ENCODE results near the gene RPL5. TPM values are rescaled to one million over a fixed set of nuclear protein-coding genes. Genes with fewer than 3 reads are reported as not detected.

Gene RPL5
- total and polyA plus RNA-seq, 4 donors: 962 to 1,797 (median 1,175) TPM

DNA sequence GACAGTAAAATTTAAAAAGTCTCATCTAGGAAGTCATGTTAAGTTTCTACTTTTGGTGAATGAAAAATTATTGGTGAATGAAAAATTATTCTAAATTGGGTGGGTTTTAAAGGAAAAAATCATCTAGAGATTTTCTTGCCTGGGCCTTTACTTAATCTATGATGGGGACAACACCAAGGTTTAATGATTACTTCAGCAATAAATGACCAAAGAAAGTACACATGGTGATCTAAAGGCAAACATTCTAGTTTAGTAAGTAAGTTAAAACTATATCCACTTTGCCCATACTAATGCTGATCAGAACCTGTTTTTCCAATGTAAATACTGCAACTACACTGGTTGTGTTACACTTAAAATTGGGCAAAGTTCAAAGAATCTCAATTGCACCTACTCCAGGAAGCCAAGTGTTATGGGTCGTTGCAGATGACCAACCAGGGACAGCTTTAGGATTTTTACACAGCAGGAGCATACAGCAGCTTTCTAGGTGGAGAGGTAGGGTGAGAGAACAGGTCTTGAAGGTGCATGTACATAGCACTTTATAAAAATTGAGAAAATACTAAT, 14.6 kb upstream of the RPL5 start:
- H3K9me3 ChIP-seq (ENCODE audit: control insufficient read depth, insufficient read depth, low read length): no peaks in the 10 kb centered on the region
- DNase-seq (ENCODE audit: low read depth in 4 of 6, low spot score in 6 of 6): no peak
- H3K36me3 ChIP-seq (ENCODE audit: control insufficient read depth, insufficient read depth, low read length): no peaks in the 10 kb centered on the region
- no CpG with 5 or more reads among the region's 1 CpG for WGBS (ENCODE audit: insufficient coverage)
- no peaks in the 10 kb centered on the region for H3K4me1 ChIP-seq (ENCODE audit: control insufficient read depth, insufficient read depth, low read length)
- H3K4me3 ChIP-seq (ENCODE audit: low read depth, low read length): no peak overlapping the region
- H3K27me3 ChIP-seq (ENCODE audit: control insufficient read depth, insufficient read depth, low read length): no peaks in the 10 kb centered on the region
- H3K27ac ChIP-seq (ENCODE audit: low read depth, low read length): no peak overlapping the region

DNA sequence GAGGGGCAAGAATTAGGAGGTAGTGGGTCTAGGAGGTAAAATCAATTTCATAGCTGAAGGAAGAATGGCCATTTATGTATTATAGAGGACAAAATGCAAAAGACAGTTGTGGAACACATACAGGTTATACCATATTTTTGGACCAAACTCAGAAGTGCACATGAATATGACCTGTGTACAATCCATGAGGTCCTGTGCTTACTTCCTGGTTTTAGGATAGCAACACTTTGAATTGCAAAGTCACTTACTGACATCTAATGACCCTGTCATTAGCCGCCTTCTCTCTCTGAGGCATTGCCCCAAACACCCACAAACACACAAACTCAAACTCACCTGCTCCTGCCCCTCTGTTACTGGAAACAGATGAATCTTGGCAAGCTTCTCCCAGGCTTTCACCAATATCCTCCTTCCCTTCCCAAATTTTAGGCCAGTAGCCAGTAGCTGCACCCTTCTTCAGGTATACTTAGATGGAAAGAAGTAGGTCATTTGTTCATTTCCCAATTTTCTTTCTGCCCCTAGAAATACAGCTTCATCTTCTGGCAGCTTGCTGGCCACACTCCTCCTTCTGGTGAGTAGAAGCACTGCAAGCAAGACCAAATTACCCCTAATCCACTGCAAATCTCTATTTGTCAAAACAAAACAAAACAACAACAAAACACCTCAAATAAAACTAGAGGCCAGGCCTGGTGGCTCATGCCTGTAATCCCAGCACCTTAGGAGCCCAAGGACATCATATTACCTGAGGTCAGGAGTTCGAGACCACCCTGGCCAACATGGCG, 13.7 kb upstream of the RPL5 start:
- Histone ChIP-seq H3K36me3 (ENCODE audit: control insufficient read depth, insufficient read depth, low read length) (no peaks in the 10 kb centered on the region), H3K9me3 (ENCODE audit: control insufficient read depth, insufficient read depth, low read length) (no peaks in the 10 kb centered on the region), H3K4me1 (ENCODE audit: control insufficient read depth, insufficient read depth, low read length) (no peaks in the 10 kb centered on the region), H3K4me3 (ENCODE audit: low read depth, low read length) (no peak overlapping the region), H3K27ac (ENCODE audit: low read depth, low read length) (no peak overlapping the region), H3K27me3 (ENCODE audit: control insufficient read depth, insufficient read depth, low read length) (no peaks in the 10 kb centered on the region)
- 97% methylated on average over 3 of the region's 3 CpGs for WGBS (ENCODE audit: insufficient coverage)
- DNase-seq (ENCODE audit: low read depth in 4 of 6, low spot score in 6 of 6): no peak

DNA sequence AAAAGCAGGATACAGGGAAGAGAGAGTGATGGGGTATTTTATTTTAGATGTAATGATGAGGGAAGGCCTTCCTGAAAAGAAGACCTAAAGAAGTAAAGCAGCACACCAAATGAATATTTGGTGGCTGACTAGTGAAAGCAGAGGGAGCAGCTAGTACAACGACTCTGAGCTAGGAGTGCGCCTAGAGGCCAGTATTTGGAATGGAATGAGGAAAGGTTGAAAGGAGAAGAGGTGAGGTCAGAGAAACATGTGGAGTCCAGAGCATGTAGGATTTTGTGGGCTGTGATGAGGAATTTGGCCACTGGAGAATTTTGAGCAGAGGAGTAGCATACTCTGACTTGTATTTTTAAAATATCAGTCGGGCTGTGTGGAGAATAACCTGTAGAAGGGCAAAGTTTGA, 11.8 kb upstream of the RPL5 start:
- H3K27me3 ChIP-seq (ENCODE audit: control insufficient read depth, insufficient read depth, low read length): no peaks in the 10 kb centered on the region
- H3K27ac ChIP-seq (ENCODE audit: low read depth, low read length): no peak overlapping the region
- no peaks in the 10 kb centered on the region for H3K36me3 ChIP-seq (ENCODE audit: control insufficient read depth, insufficient read depth, low read length)
- no peak overlapping the region for H3K4me3 ChIP-seq (ENCODE audit: low read depth, low read length)
- no peaks in the 10 kb centered on the region for H3K9me3 ChIP-seq (ENCODE audit: control insufficient read depth, insufficient read depth, low read length)
- WGBS (ENCODE audit: insufficient coverage): 72% methylated on average over 3 of the region's 3 CpGs
- no peaks in the 10 kb centered on the region for H3K4me1 ChIP-seq (ENCODE audit: control insufficient read depth, insufficient read depth, low read length)
- DNase-seq (ENCODE audit: low read depth in 4 of 6, low spot score in 6 of 6): no peak

DNA sequence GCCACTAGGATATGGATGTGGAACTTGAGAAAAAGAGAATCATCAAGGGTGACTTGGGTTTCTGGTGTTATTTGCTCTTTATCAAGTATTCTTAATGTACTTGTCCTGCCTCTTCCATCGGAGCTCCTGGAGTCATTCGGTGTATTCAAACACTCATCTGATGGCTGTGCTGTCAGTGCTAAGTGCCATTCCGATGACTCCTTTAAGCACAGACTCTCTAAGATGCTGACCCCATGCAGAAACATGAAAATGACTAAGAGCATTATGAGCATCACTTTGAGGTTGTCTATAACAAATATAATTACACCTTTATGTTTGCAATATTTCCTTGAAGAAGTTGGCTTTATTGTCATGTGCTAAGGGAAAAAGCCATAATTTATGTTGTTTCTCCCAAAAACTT, 11.3 kb upstream of the RPL5 start:
- Histone ChIP-seq H3K27me3 (ENCODE audit: control insufficient read depth, insufficient read depth, low read length) (no peaks in the 10 kb centered on the region), H3K27ac (ENCODE audit: low read depth, low read length) (no peak overlapping the region), H3K36me3 (ENCODE audit: control insufficient read depth, insufficient read depth, low read length) (no peaks in the 10 kb centered on the region), H3K9me3 (ENCODE audit: control insufficient read depth, insufficient read depth, low read length) (no peaks in the 10 kb centered on the region), H3K4me3 (ENCODE audit: low read depth, low read length) (no peak overlapping the region), H3K4me1 (ENCODE audit: control insufficient read depth, insufficient read depth, low read length) (no peaks in the 10 kb centered on the region)
- WGBS (ENCODE audit: insufficient coverage): 89% methylated on average over 3 of the region's 3 CpGs
- DNase-seq (ENCODE audit: low read depth in 4 of 6, low spot score in 6 of 6): no peak

DNA sequence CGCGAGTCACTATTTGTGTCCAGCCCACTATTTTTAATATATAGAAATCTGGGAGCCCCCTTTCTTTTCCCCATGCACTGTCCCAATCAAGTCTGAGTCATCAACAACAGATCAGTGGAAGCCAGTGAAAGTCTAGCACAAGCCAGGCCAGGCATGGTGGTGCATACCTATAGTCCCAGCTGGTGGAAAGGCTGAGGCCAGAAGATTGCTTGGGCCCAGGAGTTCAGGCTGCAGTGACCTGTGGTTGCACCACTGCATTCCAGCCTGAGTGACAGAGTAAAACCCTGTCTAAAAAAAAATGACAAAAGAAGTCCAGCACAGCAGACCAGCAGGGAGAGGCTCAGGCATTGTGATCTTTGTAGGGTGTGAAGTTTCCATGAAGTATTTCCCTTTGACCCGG, 9.0 kb upstream of the RPL5 start:
- H3K36me3 ChIP-seq (ENCODE audit: control insufficient read depth, insufficient read depth, low read length): no peaks in the 10 kb centered on the region
- DNase-seq (ENCODE audit: low read depth in 4 of 6, low spot score in 6 of 6): no peak
- WGBS (ENCODE audit: insufficient coverage): no CpG with 5 or more reads among the region's 3 CpGs
- H3K27ac ChIP-seq (ENCODE audit: low read depth, low read length): no peak overlapping the region
- no peaks in the 10 kb centered on the region for H3K4me1 ChIP-seq (ENCODE audit: control insufficient read depth, insufficient read depth, low read length)
- no peaks in the 10 kb centered on the region for H3K9me3 ChIP-seq (ENCODE audit: control insufficient read depth, insufficient read depth, low read length)
- H3K4me3 ChIP-seq (ENCODE audit: low read depth, low read length): no peak overlapping the region
- H3K27me3 ChIP-seq (ENCODE audit: control insufficient read depth, insufficient read depth, low read length): no peaks in the 10 kb centered on the region

DNA sequence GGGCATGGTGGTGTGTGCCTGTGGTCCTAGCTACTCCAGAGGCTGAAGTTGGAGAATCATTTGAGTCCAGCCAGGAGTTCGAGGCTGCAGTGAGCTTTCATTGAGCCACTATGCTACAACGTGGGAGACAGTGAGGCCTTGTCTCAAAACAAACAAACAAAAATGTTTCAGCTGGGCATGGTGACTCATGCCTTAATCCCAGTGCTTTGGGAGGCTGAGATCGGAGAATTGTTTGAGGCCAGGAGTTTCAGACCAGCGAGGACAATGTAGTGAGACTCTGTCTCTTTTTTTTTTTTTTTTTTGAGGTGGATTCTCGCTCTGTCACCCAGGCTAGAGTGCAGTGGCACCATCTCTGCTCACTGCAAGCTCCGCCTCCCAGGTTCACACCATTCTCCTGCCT, 5.0 kb upstream of the RPL5 start:
- Histone ChIP-seq H3K4me3 (ENCODE audit: low read depth, low read length) (no peak overlapping the region), H3K9me3 (ENCODE audit: control insufficient read depth, insufficient read depth, low read length) (no peaks in the 10 kb centered on the region), H3K4me1 (ENCODE audit: control insufficient read depth, insufficient read depth, low read length) (peaks cover 5% of the 10 kb centered on the region), H3K27ac (ENCODE audit: low read depth, low read length) (no peak overlapping the region), H3K36me3 (ENCODE audit: control insufficient read depth, insufficient read depth, low read length) (no peaks in the 10 kb centered on the region), H3K27me3 (ENCODE audit: control insufficient read depth, insufficient read depth, low read length) (no peaks in the 10 kb centered on the region)
- 83% methylated on average over 1 of the region's 6 CpGs for WGBS (ENCODE audit: insufficient coverage)
- DNase-seq (ENCODE audit: low read depth in 4 of 6, low spot score in 6 of 6): no peak

DNA sequence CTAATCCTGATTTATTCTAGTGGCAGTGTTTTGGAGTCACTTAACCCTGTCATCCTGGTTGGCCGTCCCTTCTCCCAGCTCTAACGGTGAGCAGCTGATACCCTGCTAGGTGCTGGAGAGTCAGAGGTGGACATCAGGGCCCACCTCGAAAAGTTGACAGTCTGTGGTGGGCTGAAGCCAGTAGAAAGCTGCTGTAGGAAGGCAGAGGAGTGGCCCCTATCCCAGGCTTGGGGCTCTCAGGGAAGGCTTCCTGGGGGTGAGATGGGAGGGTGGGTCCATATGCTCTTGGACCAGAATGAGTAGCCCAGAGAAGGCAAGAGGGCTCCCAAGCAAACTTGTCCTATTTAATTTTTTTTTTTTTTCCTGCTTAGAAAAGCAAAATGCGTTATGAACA, 475 bp upstream of the RPL5 start:
- WGBS (ENCODE audit: insufficient coverage): 55% methylated on average over 4 of the region's 4 CpGs
- no peaks in the 10 kb centered on the region for H3K9me3 ChIP-seq (ENCODE audit: control insufficient read depth, insufficient read depth, low read length)
- DNase-seq (ENCODE audit: low read depth in 4 of 6, low spot score in 6 of 6): no peak
- no peak overlapping the region for H3K27ac ChIP-seq (ENCODE audit: low read depth, low read length)
- peaks cover 9% of the 10 kb centered on the region for H3K4me1 ChIP-seq (ENCODE audit: control insufficient read depth, insufficient read depth, low read length)
- no peaks in the 10 kb centered on the region for H3K27me3 ChIP-seq (ENCODE audit: control insufficient read depth, insufficient read depth, low read length)
- peaks cover 10% of the 10 kb centered on the region for H3K36me3 ChIP-seq (ENCODE audit: control insufficient read depth, insufficient read depth, low read length)
- H3K4me3 ChIP-seq (ENCODE audit: low read depth, low read length): peak overlapping the region; percentile 100

DNA sequence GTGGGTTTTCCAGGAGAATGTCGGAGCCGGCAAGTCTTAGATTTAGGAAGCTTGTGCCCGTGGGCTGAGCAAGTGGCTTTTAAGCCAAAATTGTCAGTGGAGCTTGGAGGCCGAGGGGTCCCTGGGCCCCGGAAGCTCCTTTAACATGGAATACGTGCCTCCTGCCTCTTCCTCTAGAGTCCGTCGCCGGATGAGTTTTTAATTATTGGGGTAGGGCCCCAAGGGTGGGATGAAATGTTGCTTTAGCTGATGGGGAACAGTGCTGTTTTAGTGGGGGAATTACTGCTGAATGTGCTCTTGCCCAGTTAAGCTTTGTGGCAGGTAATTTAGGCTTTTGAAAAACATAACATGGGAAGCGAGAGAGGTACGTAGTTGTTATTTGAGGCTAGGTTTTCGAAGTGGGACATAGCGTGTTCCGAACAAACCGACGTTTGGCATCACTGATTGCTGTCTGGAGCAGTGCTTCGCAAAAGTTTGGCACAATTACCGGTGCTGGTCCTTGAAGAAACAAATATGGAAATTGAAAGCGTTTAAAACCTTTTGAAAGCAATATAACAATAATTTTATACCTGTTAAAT, 786 bp downstream of the RPL5 start:
- under 1% methylated on average over 13 of the region's 19 CpGs for WGBS (ENCODE audit: insufficient coverage)
- H3K27me3 ChIP-seq (ENCODE audit: control insufficient read depth, insufficient read depth, low read length): no peaks in the 10 kb centered on the region
- H3K27ac ChIP-seq (ENCODE audit: low read depth, low read length): peak overlapping the region; percentile 95
- no peaks in the 10 kb centered on the region for H3K9me3 ChIP-seq (ENCODE audit: control insufficient read depth, insufficient read depth, low read length)
- peaks cover 10% of the 10 kb centered on the region for H3K36me3 ChIP-seq (ENCODE audit: control insufficient read depth, insufficient read depth, low read length)
- peak in 1 of 6 donors; percentile 1 for DNase-seq (ENCODE audit: low read depth in 4 of 6, low spot score in 6 of 6)
- peak overlapping the region; percentile 100 for H3K4me3 ChIP-seq (ENCODE audit: low read depth, low read length)
- peaks cover 9% of the 10 kb centered on the region for H3K4me1 ChIP-seq (ENCODE audit: control insufficient read depth, insufficient read depth, low read length)

DNA sequence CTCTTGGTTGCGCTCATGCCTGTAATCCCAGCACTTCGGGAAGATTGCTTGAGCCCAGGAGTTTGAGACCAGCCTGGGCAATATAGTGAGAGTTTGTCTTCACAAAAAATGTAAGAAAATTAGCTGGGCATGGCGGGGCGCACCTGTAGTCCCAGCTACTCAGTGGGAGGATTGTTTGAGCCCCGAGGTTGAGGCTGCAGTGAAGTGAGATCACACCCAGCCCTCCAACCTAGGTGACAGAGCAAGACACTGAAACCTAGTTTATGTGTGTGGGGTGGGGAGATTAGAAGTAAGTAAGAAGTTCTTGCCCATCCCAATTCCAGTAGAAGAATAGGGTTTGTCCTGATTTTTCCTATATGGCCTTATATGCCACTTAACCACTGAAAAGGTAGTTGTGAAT, 2.0 kb downstream of the RPL5 start:
- H3K9me3 ChIP-seq (ENCODE audit: control insufficient read depth, insufficient read depth, low read length): no peaks in the 10 kb centered on the region
- 70% methylated on average over 3 of the region's 5 CpGs for whole genome bisulfite sequencing (ENCODE audit: insufficient coverage)

DNA sequence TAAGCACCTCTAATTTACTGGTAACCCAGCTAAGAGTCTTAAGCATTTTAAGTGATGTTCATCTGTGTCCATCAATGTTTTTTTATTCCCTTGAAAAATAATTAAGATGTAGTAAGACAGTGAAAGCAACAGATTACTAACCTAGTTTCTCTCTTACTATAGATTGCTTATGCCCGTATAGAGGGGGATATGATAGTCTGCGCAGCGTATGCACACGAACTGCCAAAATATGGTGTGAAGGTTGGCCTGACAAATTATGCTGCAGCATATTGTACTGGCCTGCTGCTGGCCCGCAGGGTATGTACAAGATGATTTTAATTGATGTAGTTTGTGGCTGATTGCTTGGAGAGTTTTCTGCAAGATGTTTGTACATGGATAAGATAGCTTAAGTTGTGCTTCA, 2.8 kb downstream of the RPL5 start:
- Histone ChIP-seq H3K36me3 (ENCODE audit: control insufficient read depth, insufficient read depth, low read length) (peaks cover 18% of the 10 kb centered on the region), H3K4me1 (ENCODE audit: control insufficient read depth, insufficient read depth, low read length) (peaks cover 9% of the 10 kb centered on the region), H3K4me3 (ENCODE audit: low read depth, low read length) (no peak overlapping the region), H3K27ac (ENCODE audit: low read depth, low read length) (no peak overlapping the region), H3K27me3 (ENCODE audit: control insufficient read depth, insufficient read depth, low read length) (no peaks in the 10 kb centered on the region), H3K9me3 (ENCODE audit: control insufficient read depth, insufficient read depth, low read length) (no peaks in the 10 kb centered on the region)
- 88% methylated on average over 2 of the region's 5 CpGs for WGBS (ENCODE audit: insufficient coverage)
- DNase-seq (ENCODE audit: low read depth in 4 of 6, low spot score in 6 of 6): no peak

More for the DNA sequence above, 2.0 kb downstream of the RPL5 start:
- Histone ChIP-seq H3K4me3 (ENCODE audit: low read depth, low read length) (peak overlapping the region; percentile 3), H3K27me3 (ENCODE audit: control insufficient read depth, insufficient read depth, low read length) (no peaks in the 10 kb centered on the region), H3K36me3 (ENCODE audit: control insufficient read depth, insufficient read depth, low read length) (peaks cover 11% of the 10 kb centered on the region), H3K4me1 (ENCODE audit: control insufficient read depth, insufficient read depth, low read length) (peaks cover 9% of the 10 kb centered on the region), H3K27ac (ENCODE audit: low read depth, low read length) (no peak overlapping the region)
- no peak for DNase-seq (ENCODE audit: low read depth in 4 of 6, low spot score in 6 of 6)
